ENCODE results near the gene NGRN.
"Not testable (repeated sequence)": the region's sequence is repeated elsewhere in the genome, so short reads cannot be mapped to it uniquely, and the experiment has no call there.

NGRN gene

GRCh38 chr15:90286678-90287077, 21.2 kb downstream of the NGRN start:
- peak; percentile 60 for TF ChIP-seq CTCF (IDR thresholded peaks at IDR 0.05; ENCODE audit: borderline replicate concordance, control extremely low read depth, extremely low read depth, insufficient read depth, missing control alignments)
- in situ Hi-C loops (cut with MboI; ENCODE audit: low sequenced_read_pairs, unreplicated experiment): no loop called here
- DNase-seq (ENCODE audit: low spot score): peak; percentile 62

GRCh38 chr15:90287101-90287500, 21.6 kb downstream of the NGRN start:
- no peak for TF ChIP-seq CTCF (IDR thresholded peaks at IDR 0.05; ENCODE audit: borderline replicate concordance, control extremely low read depth, extremely low read depth, insufficient read depth, missing control alignments)
- in situ Hi-C loops (cut with MboI; ENCODE audit: low sequenced_read_pairs, unreplicated experiment): no loop called here
- DNase-seq (ENCODE audit: low spot score): no peak

GRCh38 chr15:90287946-90288345, 22.5 kb downstream of the NGRN start:
- in situ Hi-C loops (cut with MboI; ENCODE audit: low sequenced_read_pairs, unreplicated experiment): no loop called here
- no peak for TF ChIP-seq CTCF (IDR thresholded peaks at IDR 0.05; ENCODE audit: borderline replicate concordance, control extremely low read depth, extremely low read depth, insufficient read depth, missing control alignments)
- no peak for DNase-seq (ENCODE audit: low spot score)

- in situ Hi-C loops (cut with MboI; ENCODE audit: low sequenced_read_pairs, unreplicated experiment): no loop called here
- TF ChIP-seq CTCF (IDR thresholded peaks at IDR 0.05; ENCODE audit: borderline replicate concordance, control extremely low read depth, extremely low read depth, insufficient read depth, missing control alignments): no peak
- peak; percentile 41 for DNase-seq (ENCODE audit: low spot score)
Measured at GRCh38 chr15:90291679-90292356, 26.3 kb downstream of the NGRN start.

- in situ Hi-C loops (cut with MboI; ENCODE audit: low sequenced_read_pairs, unreplicated experiment): not testable (repeated sequence)
Measured at GRCh38 chr15:90293040-90293810, 27.8 kb downstream of the NGRN start.

GRCh38 chr15:90294159-90294558, 28.7 kb downstream of the NGRN start:
- no peak for TF ChIP-seq CTCF (IDR thresholded peaks at IDR 0.05; ENCODE audit: borderline replicate concordance, control extremely low read depth, extremely low read depth, insufficient read depth, missing control alignments)
- no peak for DNase-seq (ENCODE audit: low spot score)
- in situ Hi-C loops (cut with MboI; ENCODE audit: low sequenced_read_pairs, unreplicated experiment): no loop called here

More at GRCh38 chr15:90293040-90293810, 27.8 kb downstream of the NGRN start:
- DNase-seq (ENCODE audit: low spot score): peak; percentile 62
- peak; percentile 85 for TF ChIP-seq CTCF (IDR thresholded peaks at IDR 0.05; ENCODE audit: borderline replicate concordance, control extremely low read depth, extremely low read depth, insufficient read depth, missing control alignments)

Data from GM13976 (cell line).